H1 (cell line): ENCODE data around the gene FBXO39. TPM values are rescaled to one million over a fixed set of nuclear protein-coding genes. Genes with fewer than 3 reads are reported as not detected.

Experiments
- CTCF ChIA-PET: fragments of 300-600 bp; sonication (Branson Sonifier 250); formaldehyde crosslinking; loops from one replicate; lab custom pipeline; 2021; ENCODE audit not compliant: partially characterized antibody; lab: Charles Lee
- POLR2A ChIA-PET: fragments of 300-600 bp; sonication (Branson Sonifier 250); formaldehyde crosslinking; loops from one replicate; lab custom pipeline; 2021; ENCODE audit warnings: inconsistent platforms; ENCODE audit not compliant: partially characterized antibody; lab: Charles Lee
- DNase-seq, 2 experiments: peaks; one replicate each; pipeline versions ENCODE4 v3.0.0 to v3.0.0-alpha.2; 2010 to 2022; ENCODE audit warnings: low spot score in 2 of 2, low read depth in 1 of 2, mixed read lengths in 1 of 2
- FAIRE-seq: peaks from 2 replicates; lab custom pipeline; 2011; peaks lifted over from hg19 to GRCh38; lab: Jason Lieb, UNC
- H2AFZ ChIP-seq: 2 replicates; pipeline ENCODE4 v1.8.1; 2012; ENCODE audit warnings: low read length, inconsistent platforms
- H2AK5ac ChIP-seq: 2 replicates; pipeline ENCODE4 v1.6.1; 2013; ENCODE audit warnings: low read depth, low read length
- H2BK120ac ChIP-seq: replicated peaks from 2 replicates; pipeline ENCODE3; 2013; ENCODE audit warnings: low read depth, low read length, inconsistent platforms
- H2BK12ac ChIP-seq: 2 replicates; pipeline ENCODE4 v1.6.1; 2013; ENCODE audit warnings: low read depth, low read length
- H2BK15ac ChIP-seq: 2 replicates; pipeline ENCODE4 v1.6.1; 2013; ENCODE audit warnings: low read length
- H2BK20ac ChIP-seq: 2 replicates; pipeline ENCODE4 v1.6.1; 2013; ENCODE audit warnings: low read length
- H2BK5ac ChIP-seq: 2 replicates; pipeline ENCODE4 v1.6.1; 2013; ENCODE audit warnings: low read depth, low read length
- H3K14ac ChIP-seq: 2 replicates; pipeline ENCODE4 v1.6.1; 2013; ENCODE audit warnings: inconsistent platforms; ENCODE audit not compliant: insufficient read length
- H3K18ac ChIP-seq: 2 replicates; pipeline ENCODE4 v1.6.1; 2013; ENCODE audit warnings: low read length; ENCODE audit errors: extremely low read depth
- H3K23ac ChIP-seq: 2 replicates; pipeline ENCODE4 v1.6.1; 2013; ENCODE audit warnings: inconsistent platforms; ENCODE audit not compliant: insufficient read length
- H3K23me2 ChIP-seq: 2 replicates; pipeline ENCODE4 v1.6.1; 2013; ENCODE audit warnings: low read depth, low read length
- H3K27ac ChIP-seq: 2 replicates; pipeline ENCODE4 v1.6.1; 2011; ENCODE audit warnings: low read depth, low read length, inconsistent platforms
- H3K27me3 ChIP-seq, 4 experiments: replicated peaks in 1 of 4; 1 replicate in 1 of 4; 2 replicates in 3 of 4; pipeline versions ENCODE4 v1.6.1 to v1.8.1; 2011 to 2013; ENCODE audit warnings: low read length in 3 of 4, mild to moderate bottlenecking in 3 of 4, inconsistent platforms in 2 of 4, mixed read lengths in 2 of 4, moderate library complexity in 1 of 4; ENCODE audit not compliant: control insufficient read depth in 3 of 4, insufficient read depth in 3 of 4; ENCODE audit errors: extremely low read depth in 1 of 4
- H3K36me3 ChIP-seq, 4 experiments: 2 replicates each; pipeline versions ENCODE4 v1.6.1 to v1.8.1; 2011 to 2013; ENCODE audit warnings: mild to moderate bottlenecking in 4 of 4, low read length in 3 of 4, moderate library complexity in 2 of 4, control low read depth in 1 of 4, inconsistent platforms in 1 of 4; ENCODE audit not compliant: insufficient read depth in 4 of 4, control insufficient read depth in 2 of 4
- H3K4ac ChIP-seq: replicated peaks from 2 replicates; pipeline ENCODE3; 2013; ENCODE audit warnings: low read length, low read depth, mixed read lengths, inconsistent platforms; ENCODE audit not compliant: insufficient read length
- H3K4me1 ChIP-seq, 4 experiments: replicated peaks in 1 of 4; 1 replicate in 1 of 4; 2 replicates in 3 of 4; pipeline versions ENCODE4 v1.6.1 to v1.8.1; 2011 to 2013; ENCODE audit warnings: low read length in 3 of 4, inconsistent platforms in 2 of 4, mixed read lengths in 1 of 4; ENCODE audit not compliant: insufficient read depth in 4 of 4, control insufficient read depth in 3 of 4
- H3K4me2 ChIP-seq, 2 experiments: 2 replicates each; pipeline versions ENCODE4 v1.6.1 to v1.8.1; 2011 to 2013; ENCODE audit warnings: low read depth in 2 of 2, low read length in 2 of 2, control low read depth in 1 of 2, inconsistent platforms in 1 of 2, mild to moderate bottlenecking in 1 of 2; ENCODE audit not compliant: insufficient read depth in 1 of 2
- H3K4me3 ChIP-seq, 4 experiments: fragments of 200-600, 300-600 bp in 1 of 4; sonication (generic), shearing (Covaris generic), sonication (Bioruptor Twin) in 1 of 4; 2 replicates each; pipeline versions ENCODE4 v1.5.1 to v1.8.1; 2011 to 2016; ENCODE audit warnings: low read length in 4 of 4, low read depth in 3 of 4, control low read depth in 2 of 4, inconsistent platforms in 2 of 4, mild to moderate bottlenecking in 2 of 4, mixed read lengths in 1 of 4, moderate library complexity in 1 of 4; ENCODE audit not compliant: insufficient read depth in 2 of 4; ENCODE audit errors: extremely low read depth in 1 of 4
- H3K56ac ChIP-seq: replicated peaks from 2 replicates; pipeline ENCODE3; 2013; ENCODE audit warnings: low read depth, mild to moderate bottlenecking, mixed read lengths, low read length, inconsistent platforms; ENCODE audit not compliant: insufficient read length
- H3K79me1 ChIP-seq: 2 replicates; pipeline ENCODE4 v1.6.1; 2013; ENCODE audit warnings: low read depth, low read length, control low read depth
- H3K79me2 ChIP-seq, 2 experiments: 2 replicates each; pipeline versions ENCODE4 v1.6.1 to v1.8.1; 2012 to 2013; ENCODE audit warnings: low read length in 2 of 2, mild to moderate bottlenecking in 2 of 2, inconsistent platforms in 1 of 2; ENCODE audit not compliant: insufficient read depth in 2 of 2, control insufficient read depth in 1 of 2
- H3K9ac ChIP-seq, 4 experiments: replicated peaks in 1 of 4; 1 replicate in 1 of 4; 2 replicates in 3 of 4; pipeline versions ENCODE4 v1.6.1 to v1.8.1; 2011 to 2013; ENCODE audit warnings: low read depth in 3 of 4, low read length in 3 of 4, control low read depth in 2 of 4, mild to moderate bottlenecking in 2 of 4, moderate library complexity in 2 of 4, inconsistent platforms in 1 of 4; ENCODE audit errors: extremely low read depth in 1 of 4
- H3K9me3 ChIP-seq, 2 experiments: 2 replicates each; pipeline versions ENCODE4 v1.6.1 to v1.8.1; 2012 to 2013; ENCODE audit warnings: mild to moderate bottlenecking in 2 of 2, moderate library complexity in 2 of 2, control low read depth in 1 of 2, inconsistent platforms in 1 of 2, low read depth in 1 of 2, low read length in 1 of 2, mixed read lengths in 1 of 2; ENCODE audit not compliant: insufficient read depth in 2 of 2
- H4K20me1 ChIP-seq, 2 experiments: replicated peaks in 1 of 2; 2 replicates each; pipeline versions ENCODE3 to v1.8.1; 2011 to 2013; ENCODE audit warnings: inconsistent platforms in 2 of 2, low read length in 2 of 2, mild to moderate bottlenecking in 1 of 2; ENCODE audit not compliant: insufficient read depth in 2 of 2, control insufficient read depth in 1 of 2
- H4K5ac ChIP-seq: 2 replicates; pipeline ENCODE4 v1.6.1; 2013; ENCODE audit warnings: low read length, low read depth, mixed read lengths, inconsistent platforms; ENCODE audit not compliant: insufficient read length
- H4K8ac ChIP-seq: 2 replicates; pipeline ENCODE4 v1.8.0; 2013; ENCODE audit warnings: mild to moderate bottlenecking, moderate library complexity, low read length, inconsistent platforms; ENCODE audit not compliant: insufficient read depth; ENCODE audit errors: extremely low read depth
- H4K91ac ChIP-seq: replicated peaks from 2 replicates; pipeline ENCODE3; 2013; ENCODE audit warnings: low read length, mixed read lengths, inconsistent platforms; ENCODE audit not compliant: insufficient read length
- RAD21 ChIP-seq, 2 experiments: IDR thresholded peaks in 1 of 2; conservative IDR thresholded peaks in 1 of 2; 2 replicates each; pipeline ENCODE4 v1.6.1; 2011; ENCODE audit warnings: low read depth in 2 of 2, low read length in 2 of 2, improper control_type of control experiment in 1 of 2, inconsistent platforms in 1 of 2, mild to moderate bottlenecking in 1 of 2, moderate library complexity in 1 of 2
- RBBP5 ChIP-seq: IDR thresholded peaks from 2 replicates; pipeline ENCODE4 v1.7.1; 2012; ENCODE audit warnings: low read depth, mild to moderate bottlenecking, inconsistent platforms, low read length, moderate library complexity, borderline replicate concordance
- RFX5 ChIP-seq: IDR thresholded peaks from 2 replicates; pipeline ENCODE4 v1.6.1; 2011; ENCODE audit warnings: low read depth, low read length, improper control_type of control experiment, borderline replicate concordance
- WGBS, 2 experiments: shearing (Covaris generic) in 1 of 2; methylation state at CpG; one replicate each; pipeline versions ENCODE4 v1.1.6 to v1.1.7; 2013 to 2015; ENCODE audit warnings: low lambda C conversion rate in 2 of 2, mixed read lengths in 2 of 2, inconsistent platforms in 1 of 2, low coverage in 1 of 2, missing lambda C conversion rate in 1 of 2; ENCODE audit not compliant: insufficient replicate concordance in 2 of 2, insufficient coverage in 1 of 2, insufficient read length in 1 of 2; ENCODE audit errors: extremely low coverage in 1 of 2, missing lambda C conversion rate in 1 of 2; 5-methylcytosine and 5-hydroxymethylcytosine counted together
- polyA plus RNA-seq, 7 experiments: library from polyadenylated mRNA; depleted of rRNA in 3 of 7; stranded (reverse) in 5 of 7; unstranded in 2 of 7; fragments of >200 nt in 5 of 7; fragments of 200-250 nt in 2 of 7; gene quantifications; 1 replicate in 5 of 7; 2 replicates in 1 of 7; 4 replicates in 1 of 7; pipeline versions ENCODE4 v1.2.1 to v1.2.3, GENCODE V29; 2011 to 2013; ENCODE audit warnings: missing spikeins in 2 of 7, mixed read lengths in 2 of 7
- total RNA-seq: library from RNA; stranded (reverse); fragmentation: NEBNext Ultra II Directional; extraction: Animal tissue kit (Norgen Biotek cat#: 25700); gene quantifications from 2 replicates; pipeline ENCODE4 v1.2.1, GENCODE V29; 2021

Gene FBXO39
- total and polyA plus RNA-seq, 2 of the 8 experiments (the other 6 are each of a cell fraction or from before 2014, with no cell fraction given): 0.12 to 0.22 TPM

GRCh38 chr17:6830383-6830986 is 54.5 kb downstream of the FBXO39 start:
- H3K36me3 ChIP-seq: no peaks in the 10 kb centered on the region
- WGBS, 2 experiments: 76% methylated on average over 7 of the region's 7 CpGs; no CpG with 5 or more reads in 1 of the 2 experiments
- H3K9ac ChIP-seq: no peak overlapping the region
- no peak overlapping the region for H4K91ac ChIP-seq
- H3K27me3 ChIP-seq: peaks cover 0 to 12% (median 5%) of the 10 kb centered on the region in 4 experiments; a peak in 4 of 7 replicates
- no peak overlapping the region for H3K56ac ChIP-seq
- H2BK20ac ChIP-seq: no peak overlapping the region
- H2BK15ac ChIP-seq: no peak overlapping the region
- no peak for DNase-seq
- H4K8ac ChIP-seq: no peak overlapping the region
- H3K4me1 ChIP-seq: peaks cover 0 to 3% (median 0%) of the 10 kb centered on the region in 4 experiments; a peak in 2 of 7 replicates
- H3K23ac ChIP-seq: no peak overlapping the region
- no peaks in the 10 kb centered on the region for H3K79me2 ChIP-seq
- H2AFZ ChIP-seq: no peak overlapping the region
- H4K20me1 ChIP-seq: no peaks in the 10 kb centered on the region
- ChIA-PET POLR2A (no interaction called here), CTCF (interaction anchor here (4.1 kb wide), 1 partner anchor 13 kb away, joined by 23 read pairs; no protein-coding TSS in a partner anchor)
- no peak overlapping the region for H3K18ac ChIP-seq
- no peak overlapping the region for H2BK120ac ChIP-seq
- no peak overlapping the region for H4K5ac ChIP-seq
- H3K14ac ChIP-seq: no peak overlapping the region
- H2BK12ac ChIP-seq: no peak overlapping the region
- no peak overlapping the region for H3K4me3 ChIP-seq
- no peak overlapping the region for H3K4me2 ChIP-seq
- no peak overlapping the region for H2BK5ac ChIP-seq
- H3K9me3 ChIP-seq: no peaks in the 10 kb centered on the region
- TF ChIP-seq RBBP5 (no peak), RFX5 (no peak), RAD21 (IDR thresholded peaks at IDR 0.05 in 1 of 2, conservative IDR thresholded peaks at IDR 0.05 in 1 of 2; ENCODE audit: low read depth in 2 of 2, low read length in 2 of 2) (no peak)
- H2AK5ac ChIP-seq: no peak overlapping the region
- no peaks in the 10 kb centered on the region for H3K23me2 ChIP-seq
- no peak overlapping the region for H3K4ac ChIP-seq
- no peak overlapping the region for H3K27ac ChIP-seq
- FAIRE-seq: no peak
- no peaks in the 10 kb centered on the region for H3K79me1 ChIP-seq
